Esophagus muscularis mucosa (tissue), 4 donors: ENCODE measurements around the gene CTRL. TPM values are rescaled to one million over a fixed set of nuclear protein-coding genes. Genes with fewer than 3 reads are reported as not detected.

Source experiments
- DNase-seq: peaks from one replicate; pipeline ENCODE4 v3.0.0-alpha.2; 2017; ENCODE audit errors: extremely low spot score
- H3K27ac ChIP-seq, 4 donors: fragments of 200-600 bp; sonication (generic); replicated peaks in 1 of 4; 1 replicate in 3 of 4; 2 replicates in 1 of 4; pipeline ENCODE4 v1.5.1; 2016 to 2019; ENCODE audit warnings: mild to moderate bottlenecking in 1 of 4
- H3K27me3 ChIP-seq, 4 donors: fragments of 200-600 bp; sonication (generic); one replicate each; pipeline versions ENCODE4 v1.5.1 to v1.6.0; 2016 to 2019
- H3K36me3 ChIP-seq, 4 donors: fragments of 200-600 bp; sonication (generic); one replicate each; pipeline ENCODE4 v1.5.1; 2016 to 2019
- H3K4me1 ChIP-seq, 4 donors: fragments of 200-600 bp; sonication (generic); one replicate each; pipeline ENCODE4 v1.5.1; 2016 to 2019
- H3K4me3 ChIP-seq, 4 donors: fragments of 200-600 bp; sonication (generic); 1 replicate in 2 of 4; 2 replicates in 2 of 4; pipeline ENCODE4 v1.5.1; 2016 to 2019; ENCODE audit warnings: mild to moderate bottlenecking in 4 of 4, moderate library complexity in 1 of 4
- H3K9me3 ChIP-seq, 4 donors: fragments of 200-600 bp; sonication (generic); 1 replicate in 3 of 4; 2 replicates in 1 of 4; pipeline ENCODE4 v1.5.1; 2016 to 2019
- EP300 ChIP-seq: sonication (generic); formaldehyde crosslinking; IDR thresholded peaks from one replicate; pipeline ENCODE4 v1.6.1; 2017; ENCODE audit warnings: antibody characterized with exemption
- POLR2A ChIP-seq: fragments of 450-650 bp; IDR thresholded peaks from one replicate; pipeline ENCODE4 v1.6.1; 2017; ENCODE audit warnings: antibody characterized with exemption, moderate library complexity, mild to moderate bottlenecking, low read depth
- POLR2AphosphoS5 ChIP-seq, 2 donors: sonication (generic); formaldehyde crosslinking; IDR thresholded peaks; one replicate each; pipeline ENCODE4 v1.6.1; 2017; ENCODE audit warnings: antibody characterized with exemption in 2 of 2
- WGBS: methylation state at CpG from one replicate; pipeline ENCODE4 v1.1.5; 2018; 5-methylcytosine and 5-hydroxymethylcytosine counted together
- intact Hi-C: fragments of 100-400 bp; cut with DNase I; formaldehyde crosslinking; loops from one replicate; pipeline ENCODE4 v1.15.1; 2023
- total RNA-seq, 4 donors: library from RNA; depleted of rRNA; stranded (reverse); fragments of >200 nt; gene quantifications; one replicate each; pipeline versions ENCODE4 v1.1.0 to v1.2.1, GENCODE V29; 2016
- TF ChIP-seq, protein P1 (sequence below), 3 experiments: fragments of 200-600 bp in 2 of 3; fragments of 450-650 bp in 1 of 3; sonication (generic) in 2 of 3; IDR thresholded peaks; one replicate each; pipeline ENCODE4 v1.5.1; 2017 to 2019; ENCODE audit warnings: antibody characterized with exemption in 3 of 3, mild to moderate bottlenecking in 2 of 3, moderate library complexity in 1 of 3

The CTRL gene
- total RNA-seq, 4 donors from 2014 or later = 0.80 to 1.1 (median 0.99) TPM; not detected in 1

- TF ChIP-seq POLR2AphosphoS5 (IDR thresholded peaks at IDR 0.05) (peak; percentile 90 to 93), EP300 (no peak), POLR2A (peak; percentile 27)
- TF ChIP-seq, protein P1, sequence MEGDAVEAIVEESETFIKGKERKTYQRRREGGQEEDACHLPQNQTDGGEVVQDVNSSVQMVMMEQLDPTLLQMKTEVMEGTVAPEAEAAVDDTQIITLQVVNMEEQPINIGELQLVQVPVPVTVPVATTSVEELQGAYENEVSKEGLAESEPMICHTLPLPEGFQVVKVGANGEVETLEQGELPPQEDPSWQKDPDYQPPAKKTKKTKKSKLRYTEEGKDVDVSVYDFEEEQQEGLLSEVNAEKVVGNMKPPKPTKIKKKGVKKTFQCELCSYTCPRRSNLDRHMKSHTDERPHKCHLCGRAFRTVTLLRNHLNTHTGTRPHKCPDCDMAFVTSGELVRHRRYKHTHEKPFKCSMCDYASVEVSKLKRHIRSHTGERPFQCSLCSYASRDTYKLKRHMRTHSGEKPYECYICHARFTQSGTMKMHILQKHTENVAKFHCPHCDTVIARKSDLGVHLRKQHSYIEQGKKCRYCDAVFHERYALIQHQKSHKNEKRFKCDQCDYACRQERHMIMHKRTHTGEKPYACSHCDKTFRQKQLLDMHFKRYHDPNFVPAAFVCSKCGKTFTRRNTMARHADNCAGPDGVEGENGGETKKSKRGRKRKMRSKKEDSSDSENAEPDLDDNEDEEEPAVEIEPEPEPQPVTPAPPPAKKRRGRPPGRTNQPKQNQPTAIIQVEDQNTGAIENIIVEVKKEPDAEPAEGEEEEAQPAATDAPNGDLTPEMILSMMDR (IDR thresholded peaks at IDR 0.05) = no peak
- peak; percentile 97 for DNase-seq
- intact Hi-C loops = no loop called here
- Histone ChIP-seq H3K36me3 (peaks cover 8 to 46% (median 37%) of the 10 kb centered on the region in 4 donors), H3K27me3 (no peaks in the 10 kb centered on the region), H3K27ac (peak overlapping the region; percentile 86 to 93 (median 92)), H3K9me3 (no peaks in the 10 kb centered on the region), H3K4me3 (peak overlapping the region; percentile 73 to 96 (median 88)), H3K4me1 (peaks cover 19 to 41% (median 35%) of the 10 kb centered on the region in 4 donors)
- WGBS = 2% methylated on average over 19 of the region's 55 CpGs
These were observed 3.9 kb upstream of the CTRL start for GRCh38 chr16:67935402-67936123.

- peaks cover 19 to 37% (median 32%) of the 10 kb centered on the region in 4 donors for H3K4me1 ChIP-seq
- no peaks in the 10 kb centered on the region for H3K9me3 ChIP-seq
- no peak for DNase-seq
- TF ChIP-seq POLR2AphosphoS5 (IDR thresholded peaks at IDR 0.05) = no peak
- TF ChIP-seq POLR2A = no peak
- TF ChIP-seq EP300 = no peak
- TF ChIP-seq, protein P1 (IDR thresholded peaks at IDR 0.05) = no peak
- intact Hi-C loops = no loop called here
- H3K27me3 ChIP-seq = no peaks in the 10 kb centered on the region
- H3K4me3 ChIP-seq = peak overlapping the region; percentile 73 to 96 (median 88)
- peaks cover 8 to 46% (median 38%) of the 10 kb centered on the region in 4 donors for H3K36me3 ChIP-seq
- 33% methylated on average over 13 of the region's 13 CpGs for WGBS
- H3K27ac ChIP-seq = peak overlapping the region; percentile 86 to 93 (median 92)
These were observed 3.4 kb upstream of the CTRL start for GRCh38 chr16:67935101-67935401.

DNA sequence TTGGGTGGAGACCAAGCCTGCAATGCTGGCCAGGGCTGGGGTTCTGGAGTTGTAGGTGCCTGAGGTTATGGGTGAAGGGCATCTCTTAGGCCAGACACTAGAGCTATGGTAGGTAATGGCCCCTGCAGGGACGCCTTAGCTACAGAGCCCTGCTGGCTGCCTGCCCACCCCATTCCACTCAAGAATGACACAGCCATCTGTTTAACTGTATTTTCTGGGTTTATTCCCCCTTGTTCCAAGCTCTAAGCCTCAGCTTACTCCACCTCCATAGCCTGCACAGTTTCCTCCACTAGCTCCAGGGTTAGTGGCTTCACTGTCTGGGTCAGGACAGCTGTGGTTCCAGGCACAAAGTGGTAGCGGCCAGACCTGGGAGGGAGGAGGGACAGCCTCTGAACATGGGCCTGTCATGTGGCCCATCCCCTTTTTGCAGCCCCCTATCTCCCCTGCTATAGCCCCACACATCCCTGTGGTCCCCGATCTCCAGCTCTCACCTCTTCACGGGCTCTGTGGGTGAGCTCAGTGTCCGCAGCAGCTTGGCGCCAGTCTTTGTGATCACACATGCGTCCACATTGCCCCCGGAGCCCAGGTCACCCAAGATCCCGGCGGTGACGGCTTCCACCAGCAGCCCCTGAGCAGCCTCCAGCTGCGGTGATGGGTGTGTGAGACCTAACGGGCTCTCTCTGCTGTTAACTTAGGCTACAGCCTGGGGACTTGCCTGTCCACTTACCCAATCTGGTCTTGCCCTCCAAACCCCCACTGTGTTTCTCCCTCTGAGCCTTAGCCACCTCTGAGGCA is 2.8 kb upstream of the CTRL start:
- H3K9me3 ChIP-seq = no peaks in the 10 kb centered on the region
- intact Hi-C loops = no loop called here
- no peaks in the 10 kb centered on the region for H3K27me3 ChIP-seq
- DNase-seq = no peak
- peak overlapping the region; percentile 73 to 96 (median 88) for H3K4me3 ChIP-seq
- H3K27ac ChIP-seq = peak overlapping the region; percentile 86 to 93 (median 92)
- TF ChIP-seq POLR2AphosphoS5 (IDR thresholded peaks at IDR 0.05) (no peak), POLR2A (no peak), EP300 (no peak)
- TF ChIP-seq, protein P1 (IDR thresholded peaks at IDR 0.05) = no peak
- whole genome bisulfite sequencing = 42% methylated on average over 13 of the region's 13 CpGs
- peaks cover 19 to 32% (median 27%) of the 10 kb centered on the region in 4 donors for H3K4me1 ChIP-seq
- H3K36me3 ChIP-seq = peaks cover 3 to 45% (median 37%) of the 10 kb centered on the region in 4 donors

DNA sequence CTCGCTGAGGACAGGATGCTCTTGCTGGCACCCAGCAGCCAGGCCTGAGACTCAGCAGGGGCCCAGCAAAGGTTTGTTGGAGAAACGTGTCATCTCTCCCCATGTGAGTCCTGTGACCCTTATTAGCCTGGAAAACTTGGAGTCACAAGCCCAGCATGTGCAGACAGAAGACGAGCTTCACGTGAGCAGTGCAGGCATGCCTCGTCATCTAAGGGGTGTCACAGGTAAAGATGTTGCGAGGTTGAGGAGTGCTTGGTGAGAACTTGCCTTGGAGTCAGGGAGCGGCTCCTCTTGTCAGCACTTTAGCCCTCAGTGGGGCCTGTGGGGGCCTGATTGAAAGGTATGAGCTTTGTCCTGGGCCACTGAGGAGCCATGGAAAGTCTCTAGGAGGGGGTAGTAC is 2.1 kb upstream of the CTRL start:
- H3K9me3 ChIP-seq = no peaks in the 10 kb centered on the region
- intact Hi-C loops = no loop called here
- WGBS = 90% methylated on average over 6 of the region's 7 CpGs
- H3K36me3 ChIP-seq = peaks cover 3 to 45% (median 41%) of the 10 kb centered on the region in 4 donors
- no peak overlapping the region for H3K4me3 ChIP-seq
- H3K27ac ChIP-seq = no peak overlapping the region
- TF ChIP-seq POLR2A (no peak), POLR2AphosphoS5 (IDR thresholded peaks at IDR 0.05) (no peak), EP300 (no peak)
- TF ChIP-seq, protein P1 (IDR thresholded peaks at IDR 0.05) = no peak
- H3K27me3 ChIP-seq = no peaks in the 10 kb centered on the region
- H3K4me1 ChIP-seq = peaks cover 19 to 32% (median 26%) of the 10 kb centered on the region in 4 donors
- no peak for DNase-seq
